Measurements from ENCODE around the gene MAML1.
"Not testable (repeated sequence)": the region's sequence is repeated elsewhere in the genome, so short reads cannot be mapped to it uniquely, and the experiment has no call there.

The MAML1 gene

DNA sequence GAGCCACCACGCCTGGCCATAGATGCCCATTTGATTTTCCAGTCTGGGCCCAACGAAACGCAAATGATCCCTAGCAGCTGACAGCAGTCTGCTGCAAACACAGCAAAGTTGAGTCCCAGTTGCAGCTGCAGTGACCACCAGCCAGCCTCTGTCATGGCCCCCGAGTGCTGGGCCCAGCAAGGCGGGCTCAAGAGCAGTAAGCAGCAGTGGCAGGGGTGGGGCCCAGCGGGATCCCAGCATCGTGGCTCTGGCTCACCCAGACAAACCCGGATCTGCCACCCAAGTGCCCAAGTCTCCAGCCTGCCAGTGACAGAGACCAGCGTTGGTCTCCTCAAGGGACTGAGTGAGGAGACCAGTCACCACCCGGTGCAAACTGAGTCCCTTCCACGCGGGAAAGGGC is 54.2 kb downstream of the MAML1 start:
- no peak overlapping the region for H3K4me3 ChIP-seq (ENCODE audit: low read depth, low read length)
- TF ChIP-seq CTCF (IDR thresholded peaks at IDR 0.05; ENCODE audit: low read depth, low read length): no peak

DNA sequence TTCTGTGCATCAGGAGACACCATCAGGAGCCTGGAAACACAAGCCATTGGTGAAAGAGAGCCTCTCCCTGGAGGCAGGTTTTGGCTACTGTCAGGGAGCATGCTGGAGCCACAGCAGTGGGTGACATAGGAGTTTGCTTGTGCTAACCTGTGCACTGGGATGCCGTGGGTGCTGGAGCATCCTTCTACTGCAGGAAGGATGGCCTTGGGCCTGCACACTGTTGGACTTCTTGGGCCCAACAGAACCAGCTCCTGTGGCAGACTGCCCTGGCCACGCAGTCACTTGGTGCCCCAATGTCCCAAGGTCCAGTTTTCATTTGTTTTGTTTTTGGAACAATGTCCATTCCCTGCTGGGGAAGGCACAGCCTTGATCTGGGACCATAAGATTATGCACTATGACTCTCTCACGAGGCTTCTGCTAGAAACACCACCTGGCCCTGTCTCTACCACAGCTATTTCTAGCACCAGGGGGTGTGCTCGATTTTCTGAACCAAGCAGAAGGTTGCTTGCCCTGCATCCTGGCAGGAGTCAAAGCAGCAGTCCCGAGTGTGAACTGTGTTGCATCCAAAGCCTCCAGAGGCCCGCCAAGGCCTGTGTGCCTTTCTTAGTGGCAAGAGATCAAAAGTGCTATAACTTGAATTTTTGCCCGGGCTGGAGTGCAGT is 55.7 kb downstream of the MAML1 start:
- no peak for TF ChIP-seq CTCF (IDR thresholded peaks at IDR 0.05; ENCODE audit: low read depth, low read length)
- H3K4me3 ChIP-seq (ENCODE audit: low read depth, low read length): no peak overlapping the region

DNA sequence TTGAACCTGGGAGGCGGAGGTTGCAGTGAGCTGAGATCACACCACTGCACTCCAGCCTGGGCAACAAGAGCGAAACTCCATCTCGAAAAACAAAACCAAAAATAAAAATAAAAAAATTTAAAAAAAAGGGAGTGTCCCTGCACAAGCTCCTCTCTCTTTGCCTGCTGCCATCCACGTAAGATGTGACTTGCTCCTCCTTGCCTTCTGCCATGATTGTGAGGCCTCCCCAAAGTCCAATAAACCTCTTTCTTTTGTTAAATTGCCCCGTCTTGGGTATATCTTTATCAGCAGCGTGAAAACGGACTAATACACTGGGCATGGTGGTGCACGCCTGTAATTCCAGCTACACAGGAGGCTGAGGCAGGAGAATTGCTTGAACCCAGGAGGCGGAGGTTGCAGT is 56.7 kb downstream of the MAML1 start:
- not testable (repeated sequence) for H3K4me3 ChIP-seq (ENCODE audit: low read depth, low read length)

GRCh38 chr5:179791881-179792611 is 59.4 kb downstream of the MAML1 start:
- TF ChIP-seq CTCF (IDR thresholded peaks at IDR 0.05; ENCODE audit: low read depth, low read length): no peak
- H3K4me3 ChIP-seq (ENCODE audit: low read depth, low read length): no peak overlapping the region

- TF ChIP-seq CTCF (IDR thresholded peaks at IDR 0.05; ENCODE audit: low read depth, low read length): no peak
- no peak overlapping the region for H3K4me3 ChIP-seq (ENCODE audit: low read depth, low read length)
Measured at GRCh38 chr5:179792612-179793467, 60.2 kb downstream of the MAML1 start.

DNA sequence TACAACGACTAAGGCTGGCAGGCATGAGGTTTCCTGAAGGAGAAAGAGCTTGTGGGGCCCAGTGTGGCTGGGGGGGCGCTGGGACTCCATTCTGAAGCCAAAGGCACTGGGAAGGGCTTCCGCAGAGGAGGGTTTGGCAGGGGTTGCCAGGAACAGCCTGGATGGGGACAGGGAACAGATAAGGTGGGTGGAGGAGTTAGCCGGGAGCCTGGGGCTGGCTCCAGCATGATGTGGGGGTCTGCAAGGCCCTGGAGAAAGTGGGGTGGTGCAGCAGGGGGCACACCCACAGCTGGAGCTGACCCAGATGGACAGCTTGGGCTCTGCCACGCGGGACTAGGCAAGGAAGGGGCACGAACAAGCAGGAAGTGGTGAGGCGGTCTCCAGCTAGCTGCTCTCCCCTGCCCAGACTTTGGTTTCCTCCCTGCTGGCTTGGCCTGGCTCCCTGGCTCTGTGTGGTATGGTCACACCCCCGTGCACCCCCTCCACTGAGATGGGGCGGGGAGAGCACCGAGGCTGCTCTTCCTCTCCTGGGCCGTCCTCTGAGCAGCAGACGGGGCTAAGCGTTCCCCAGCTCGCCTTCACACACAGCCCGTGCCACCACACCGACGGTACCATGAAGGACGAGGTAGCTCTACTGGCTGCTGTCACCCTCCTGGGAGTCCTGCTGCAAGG is 61.0 kb downstream of the MAML1 start, which contains the start of gene LTC4S:
Gene LTC4S (plus strand): TSS at position 519 of the 672 bp plus-strand sequence. CDS start 95 bp downstream, at position 614.
- no peak for TF ChIP-seq CTCF (IDR thresholded peaks at IDR 0.05; ENCODE audit: low read depth, low read length)
- H3K4me3 ChIP-seq (ENCODE audit: low read depth, low read length): no peak within 1 kb of the TSS

DNA sequence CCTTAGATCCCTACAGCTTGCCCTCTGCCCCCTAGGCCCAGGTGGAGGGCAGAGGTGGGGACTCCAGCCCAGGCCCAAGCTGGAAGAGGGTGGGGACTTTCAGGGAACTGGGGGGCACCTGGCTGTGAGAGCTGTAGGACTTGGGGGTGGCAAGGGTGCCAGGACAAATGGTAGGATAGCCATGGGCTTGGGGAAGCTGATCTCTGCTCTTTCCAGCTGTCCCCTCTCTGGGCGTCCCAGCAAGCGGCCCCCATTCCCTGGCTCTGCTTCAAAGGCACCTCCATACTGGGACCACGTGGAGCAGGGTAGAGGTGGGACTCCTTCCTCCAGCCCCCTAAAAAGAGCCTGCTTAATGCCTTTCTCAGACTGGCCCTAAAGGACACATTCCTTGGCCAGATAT is 61.5 kb downstream of the MAML1 start:
- no peak for TF ChIP-seq CTCF (IDR thresholded peaks at IDR 0.05; ENCODE audit: low read depth, low read length)
- H3K4me3 ChIP-seq (ENCODE audit: low read depth, low read length): no peak overlapping the region
